GM21576 (cell line): ENCODE data around the gene STK36.

ENCODE experiments used
- ATAC-seq: cut with Tn5 transposase; IDR thresholded peaks from one replicate; pipeline ENCODE4 v1.9.1; 2021; ENCODE audit warnings: mild to moderate bottlenecking, moderate library complexity; ENCODE audit not compliant: unreplicated experiment

Gene STK36

GRCh38 chr2:218745559-218746469 is 73.9 kb downstream of the STK36 start:
- ATAC-seq: no peak

- no peak for ATAC-seq
Observed at GRCh38 chr2:218746470-218746795, 74.5 kb downstream of the STK36 start.

- no peak for ATAC-seq
Observed at GRCh38 chr2:218746960-218747359, 75.1 kb downstream of the STK36 start.

- ATAC-seq: no peak
Observed at GRCh38 chr2:218748741-218749441, 77.0 kb downstream of the STK36 start.
